HUES6 (cell line): ENCODE data around the gene AOPEP.
"Not testable (repeated sequence)": the region's sequence is repeated elsewhere in the genome, so short reads cannot be mapped to it uniquely, and the experiment has no call there.

Experiments
- H3K27ac ChIP-seq: 2 replicates; pipeline ENCODE4 v1.7.0; 2013; ENCODE audit warnings: low read depth, mild to moderate bottlenecking, low read length, inconsistent platforms
- H3K27me3 ChIP-seq: 2 replicates; pipeline ENCODE4 v1.6.1; 2013; ENCODE audit warnings: low read length; ENCODE audit not compliant: control insufficient read depth, insufficient read depth
- H3K36me3 ChIP-seq: 2 replicates; pipeline ENCODE4 v1.6.1; 2013; ENCODE audit warnings: low read length; ENCODE audit not compliant: control insufficient read depth, insufficient read depth
- H3K4me1 ChIP-seq: 2 replicates; pipeline ENCODE4 v1.6.1; 2013; ENCODE audit warnings: low read length; ENCODE audit not compliant: control insufficient read depth, insufficient read depth
- H3K4me3 ChIP-seq: 2 replicates; pipeline ENCODE4 v1.5.1; 2013; ENCODE audit warnings: low read depth, low read length
- H3K9ac ChIP-seq: one replicate; pipeline ENCODE4 v1.6.1; 2013; ENCODE audit warnings: mild to moderate bottlenecking, low read length
- H3K9me3 ChIP-seq: 2 replicates; pipeline ENCODE4 v1.6.1; 2013; ENCODE audit warnings: low read depth, low read length; ENCODE audit not compliant: control insufficient read depth, insufficient read depth

The AOPEP gene

DNA sequence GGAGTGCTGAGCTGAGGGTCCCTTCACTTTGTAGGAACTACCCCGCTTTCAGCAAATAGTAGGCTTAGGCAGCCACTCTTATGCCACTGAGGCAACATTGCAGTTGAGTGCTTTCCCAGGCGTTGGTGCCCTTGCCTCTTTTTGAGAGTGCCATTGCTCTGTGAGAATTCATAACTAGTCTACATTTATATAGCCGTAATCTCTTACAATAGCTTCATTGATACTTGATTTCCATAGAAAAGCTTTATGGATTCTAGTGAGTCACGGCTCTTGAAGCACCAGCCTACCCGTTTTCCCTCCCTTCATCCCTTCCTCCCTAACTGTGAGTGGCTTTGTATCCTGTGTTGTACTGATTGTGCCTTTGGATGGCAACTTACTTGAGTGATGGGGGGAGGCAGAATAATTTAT lies 283.9 kb downstream of the AOPEP start:
- Histone ChIP-seq H3K9me3 (no peaks in the 10 kb centered on the region), H3K4me3 (no peak overlapping the region), H3K4me1 (no peaks in the 10 kb centered on the region), H3K27me3 (peaks cover 12% of the 10 kb centered on the region), H3K36me3 (no peaks in the 10 kb centered on the region), H3K9ac (no peak overlapping the region), H3K27ac (no peak overlapping the region)

DNA sequence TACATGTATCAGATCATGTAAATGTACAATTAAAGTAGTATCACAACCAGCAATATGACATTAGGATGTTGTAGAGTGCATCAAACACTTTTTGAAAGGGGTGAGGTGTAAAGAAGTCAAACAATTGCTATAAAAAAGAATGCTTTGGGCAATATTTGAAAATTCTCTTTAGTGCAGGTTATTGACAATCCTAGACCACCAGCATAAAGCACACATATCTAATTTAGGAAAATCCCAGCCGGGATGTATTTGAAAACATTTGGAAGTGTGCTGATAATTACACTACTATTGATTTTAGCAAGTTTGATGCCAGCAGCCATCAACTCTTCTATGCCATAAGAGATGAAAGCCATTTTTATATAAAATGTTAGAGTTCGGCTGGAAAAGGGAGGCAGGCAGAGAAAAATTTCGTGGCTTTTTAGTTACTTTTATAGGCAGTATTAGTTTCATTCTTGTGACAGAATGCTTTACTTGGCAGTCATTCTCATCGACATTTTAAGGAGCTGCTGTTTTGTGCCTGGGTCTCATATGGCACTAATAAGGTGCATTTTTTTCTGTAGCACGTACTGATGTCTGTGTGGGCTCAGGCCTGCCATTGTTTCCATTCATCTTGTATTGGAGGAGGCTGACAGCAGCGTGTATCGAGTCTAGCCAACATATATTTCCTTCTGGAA lies 285.7 kb downstream of the AOPEP start:
- Histone ChIP-seq H3K27me3 (no peaks in the 10 kb centered on the region), H3K36me3 (no peaks in the 10 kb centered on the region), H3K9ac (no peak overlapping the region), H3K4me3 (no peak overlapping the region), H3K9me3 (no peaks in the 10 kb centered on the region), H3K27ac (no peak overlapping the region), H3K4me1 (no peaks in the 10 kb centered on the region)

DNA sequence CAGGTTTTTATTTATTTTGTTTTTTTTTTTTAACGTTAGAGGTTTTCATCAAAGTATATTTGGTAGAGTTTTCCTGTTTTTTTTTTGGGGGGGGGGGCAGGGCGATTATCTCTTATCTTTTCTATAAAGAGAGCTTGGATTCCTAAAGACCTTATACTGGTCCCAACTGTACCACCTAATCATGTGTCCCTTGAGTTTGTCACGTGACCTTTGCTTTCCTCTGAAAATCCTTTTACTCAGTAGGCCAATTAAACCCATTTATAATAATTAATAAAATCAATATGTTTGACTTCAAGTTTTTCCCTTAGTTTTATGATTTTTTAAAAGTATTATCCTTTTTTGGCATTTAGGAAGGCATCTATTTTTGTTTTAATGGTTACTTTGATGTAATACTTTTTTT lies 286.4 kb downstream of the AOPEP start:
- no peaks in the 10 kb centered on the region for H3K27me3 ChIP-seq
- no peaks in the 10 kb centered on the region for H3K4me1 ChIP-seq
- no peak overlapping the region for H3K27ac ChIP-seq
- H3K36me3 ChIP-seq = no peaks in the 10 kb centered on the region
- no peak overlapping the region for H3K9ac ChIP-seq
- no peaks in the 10 kb centered on the region for H3K9me3 ChIP-seq
- H3K4me3 ChIP-seq = no peak overlapping the region

DNA sequence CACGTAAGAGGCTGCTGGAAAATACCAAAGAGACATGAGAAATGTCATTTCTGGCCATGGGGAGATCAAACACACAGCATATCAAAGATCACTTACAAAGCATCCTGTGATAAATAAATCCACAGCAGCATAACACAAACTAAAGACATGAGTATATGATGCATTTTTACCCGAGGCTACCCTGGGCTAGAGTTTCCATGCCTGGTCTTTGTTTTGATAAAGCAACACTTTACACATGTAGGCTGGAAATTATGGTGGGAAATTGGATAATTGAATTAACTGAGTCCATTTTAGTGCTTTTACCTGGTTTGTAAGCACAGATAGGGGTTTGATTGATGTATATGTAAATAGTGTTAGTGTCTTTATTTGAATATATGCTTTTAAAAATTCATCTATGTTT lies 288.4 kb downstream of the AOPEP start:
- H3K36me3 ChIP-seq = no peaks in the 10 kb centered on the region; the same call in 1 of the 2 replicates
- H3K27ac ChIP-seq = no peak overlapping the region
- no peaks in the 10 kb centered on the region for H3K9me3 ChIP-seq
- H3K9ac ChIP-seq = no peak overlapping the region
- no peaks in the 10 kb centered on the region for H3K27me3 ChIP-seq
- no peak overlapping the region for H3K4me3 ChIP-seq
- peaks cover 4% of the 10 kb centered on the region; the same call in 1 of the 2 replicates for H3K4me1 ChIP-seq

DNA sequence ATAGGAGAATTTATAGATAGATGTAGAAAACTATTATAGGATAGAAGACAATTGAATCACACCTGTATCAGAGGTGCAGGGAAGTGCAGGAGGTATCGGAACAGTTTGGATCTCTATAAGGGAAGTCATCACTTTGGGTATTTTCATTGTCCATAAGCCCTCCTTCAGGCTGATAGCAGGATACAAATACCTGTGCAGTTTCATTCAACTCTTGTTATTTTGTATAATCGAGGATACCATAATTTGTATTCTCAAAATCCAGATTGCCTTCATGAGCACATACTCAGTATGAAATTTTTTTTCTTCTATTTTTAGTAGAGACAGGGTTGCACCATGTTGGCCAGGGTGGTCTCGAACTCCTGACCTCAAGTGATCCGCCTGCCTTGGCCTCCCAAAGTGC lies 289.1 kb downstream of the AOPEP start:
- Histone ChIP-seq H3K27ac (no peak overlapping the region), H3K36me3 (peaks cover 4% of the 10 kb centered on the region; the same call in 1 of the 2 replicates), H3K4me1 (peaks cover 4% of the 10 kb centered on the region; the same call in 1 of the 2 replicates), H3K9ac (no peak overlapping the region), H3K4me3 (no peak overlapping the region), H3K27me3 (no peaks in the 10 kb centered on the region), H3K9me3 (no peaks in the 10 kb centered on the region)

DNA sequence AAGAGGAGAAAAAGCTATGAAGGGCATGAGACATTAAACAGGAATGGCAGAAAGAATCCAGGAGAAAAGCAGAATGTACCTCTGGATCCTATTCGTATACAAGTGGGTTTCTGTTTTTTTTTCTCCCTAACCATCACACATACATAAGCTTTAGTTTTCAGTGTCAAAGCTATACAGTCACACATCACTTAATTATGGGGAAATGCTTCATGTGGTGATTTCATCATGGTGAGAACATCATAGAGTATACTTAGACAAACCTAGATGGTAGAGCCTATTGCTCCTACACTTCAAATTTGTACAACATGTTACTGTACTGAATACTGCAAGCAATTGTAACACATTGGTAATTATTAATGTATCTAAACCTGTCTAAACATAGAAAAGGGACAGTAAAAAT lies 290.6 kb downstream of the AOPEP start:
- no peak overlapping the region for H3K9ac ChIP-seq

DNA sequence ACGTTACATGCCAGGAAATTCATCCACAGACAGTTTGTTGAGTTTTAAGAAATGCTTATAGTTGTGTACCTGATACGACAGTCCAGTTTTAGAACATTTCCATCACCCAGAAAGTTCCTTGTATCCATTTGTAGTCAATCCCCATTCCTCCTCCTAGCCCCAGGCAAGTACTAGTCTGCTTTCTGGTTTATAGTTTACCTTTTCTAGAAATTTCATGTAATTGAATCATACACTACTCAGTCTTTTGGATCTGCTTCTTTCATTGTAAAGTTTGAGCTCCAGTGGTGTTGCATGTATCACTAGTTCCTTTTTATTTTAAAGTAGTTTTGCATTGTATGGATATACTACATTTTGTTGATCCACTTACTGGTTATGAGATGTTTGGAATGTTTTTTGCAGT lies 291.2 kb downstream of the AOPEP start:
- Histone ChIP-seq H3K27me3 (no peaks in the 10 kb centered on the region), H3K9ac (no peak overlapping the region), H3K27ac (no peak overlapping the region), H3K36me3 (peaks cover 4% of the 10 kb centered on the region; the same call in 1 of the 2 replicates), H3K4me1 (peaks cover 4% of the 10 kb centered on the region; the same call in 1 of the 2 replicates), H3K4me3 (no peak overlapping the region), H3K9me3 (no peaks in the 10 kb centered on the region)

More for the DNA sequence above, 290.6 kb downstream of the AOPEP start:
- Histone ChIP-seq H3K36me3 (peaks cover 4% of the 10 kb centered on the region; the same call in 1 of the 2 replicates), H3K27me3 (no peaks in the 10 kb centered on the region), H3K27ac (no peak overlapping the region), H3K4me3 (no peak overlapping the region), H3K9me3 (no peaks in the 10 kb centered on the region), H3K4me1 (peaks cover 4% of the 10 kb centered on the region; the same call in 1 of the 2 replicates)

DNA sequence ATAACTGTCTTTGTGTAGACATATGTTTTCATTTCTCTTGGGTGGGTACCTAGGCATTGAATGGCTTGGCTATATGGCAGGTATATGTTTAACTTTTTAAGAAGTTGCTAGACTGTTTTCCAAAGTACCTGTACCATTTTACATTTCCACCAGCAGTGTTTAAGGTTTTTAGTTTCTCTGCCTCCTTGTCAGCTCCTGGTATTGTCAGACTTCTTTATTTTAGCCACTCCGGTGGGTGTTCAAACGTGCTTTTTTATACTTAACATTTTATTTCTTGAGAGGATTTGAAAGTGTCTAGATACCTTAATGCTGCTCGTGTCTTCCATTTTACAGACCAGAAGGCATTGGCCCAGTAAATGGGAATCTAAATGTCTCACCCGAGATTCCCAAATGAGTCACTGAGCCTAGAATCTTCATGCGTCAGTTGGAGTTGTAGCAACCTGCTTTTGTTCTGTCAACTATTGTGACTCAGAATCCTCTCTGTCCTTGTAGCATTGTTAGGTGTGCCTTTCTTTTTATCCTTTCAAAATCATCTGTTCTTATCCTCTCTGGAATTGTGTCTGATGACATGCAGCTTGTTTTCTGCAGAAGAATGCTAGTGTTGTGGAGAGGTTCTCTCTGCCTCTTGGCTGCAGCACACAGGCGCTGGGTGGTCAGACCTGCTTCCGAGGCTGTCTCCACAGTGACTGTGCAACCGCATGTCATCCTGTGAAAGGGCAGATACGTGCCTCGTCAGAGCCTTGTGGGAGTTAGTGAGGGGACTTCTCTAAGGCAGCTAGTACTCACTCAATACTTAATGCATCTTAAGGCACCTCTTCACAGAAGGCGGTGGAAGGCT lies 291.8 kb downstream of the AOPEP start:
- Histone ChIP-seq H3K4me1 (peaks cover 4% of the 10 kb centered on the region; the same call in 1 of the 2 replicates), H3K4me3 (no peak overlapping the region), H3K9me3 (no peaks in the 10 kb centered on the region), H3K36me3 (peaks cover 4% of the 10 kb centered on the region; the same call in 1 of the 2 replicates), H3K27me3 (no peaks in the 10 kb centered on the region), H3K27ac (no peak overlapping the region), H3K9ac (no peak overlapping the region)

DNA sequence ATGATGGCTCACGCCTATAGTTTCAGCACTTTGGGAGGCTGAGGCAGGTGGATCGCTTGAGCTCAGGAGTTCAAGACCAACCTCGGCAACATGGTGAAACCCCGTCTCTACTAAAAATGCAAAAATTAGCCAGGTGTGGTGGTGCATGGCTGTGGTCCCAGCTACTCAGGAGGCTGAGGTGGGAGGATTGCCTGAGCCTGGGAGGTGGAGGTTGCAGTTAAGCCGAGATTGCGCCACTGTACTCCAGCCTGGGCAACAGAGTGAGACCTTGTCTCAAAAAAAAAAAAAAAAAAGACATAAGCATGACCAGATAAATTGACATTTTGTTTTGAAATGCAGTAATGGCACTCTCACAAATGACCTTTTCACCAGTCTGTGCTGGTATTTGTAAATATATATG lies 294.1 kb downstream of the AOPEP start:
- H3K9me3 ChIP-seq, H3K4me3 ChIP-seq, H3K9ac ChIP-seq, H3K27me3 ChIP-seq, H3K36me3 ChIP-seq, H3K27ac ChIP-seq, H3K4me1 ChIP-seq: not testable (repeated sequence)

DNA sequence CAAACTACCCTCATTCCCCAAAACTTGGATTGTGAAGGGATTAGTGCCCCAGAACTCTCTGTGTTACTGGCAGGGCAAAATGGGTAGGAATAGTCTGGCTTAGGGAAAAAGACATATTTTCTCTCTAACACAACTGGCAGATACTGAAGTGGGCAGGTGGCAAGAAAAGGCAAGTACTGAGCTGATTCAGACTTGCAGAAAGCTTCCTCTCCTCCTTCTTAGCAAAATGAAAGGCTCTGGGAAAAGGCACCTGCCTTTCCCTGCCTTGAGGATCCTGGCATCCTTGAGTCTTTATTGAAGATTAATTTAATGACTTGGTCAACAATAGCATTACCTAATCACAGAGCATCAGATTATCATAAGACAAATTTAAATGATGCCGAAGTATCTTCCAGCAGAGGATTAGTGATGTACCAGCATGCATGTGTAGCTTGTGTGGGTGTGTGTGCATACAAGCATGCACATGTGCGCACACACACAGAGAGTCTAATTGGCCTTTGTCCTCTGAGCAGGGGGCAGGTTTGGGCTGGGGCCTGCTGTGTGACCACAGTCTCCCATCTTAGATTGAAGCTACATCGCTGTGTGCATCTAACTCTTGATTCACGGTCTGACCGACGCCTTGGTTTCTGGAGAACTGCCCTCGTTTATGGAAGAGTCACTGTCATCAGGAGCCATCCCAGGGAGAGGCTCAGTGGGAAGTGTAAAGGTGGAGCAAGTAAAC lies 294.8 kb downstream of the AOPEP start:
- Histone ChIP-seq H3K36me3 (peaks cover 4% of the 10 kb centered on the region; the same call in 1 of the 2 replicates), H3K4me3 (no peak overlapping the region), H3K27ac (no peak overlapping the region)

More for the DNA sequence above, 294.8 kb downstream of the AOPEP start:
- H3K9ac ChIP-seq = no peak overlapping the region
- H3K4me1 ChIP-seq = peaks cover 8% of the 10 kb centered on the region; the same call in 1 of the 2 replicates
- H3K9me3 ChIP-seq = no peaks in the 10 kb centered on the region
- H3K27me3 ChIP-seq = no peaks in the 10 kb centered on the region
